CD4-positive, alpha-beta T cell treated with Interleukin-12 subunit alpha and Interleukin-12 subunit beta, for 1 hour (primary cell): ENCODE results near the gene TPBGL.

Source experiments
- DNase-seq: peaks from one replicate; pipeline ENCODE4 v3.0.0-alpha.2; 2020

The TPBGL gene

GRCh38 chr11:75240311-75241035, at the start of gene TPBGL:
TSS of gene TPBGL (plus strand) at chr11:75240774. CDS start at chr11:75241050, 276 bp downstream.
- no peak for DNase-seq

- no peak for DNase-seq
These were observed 49.2 kb upstream of the TPBGL start for GRCh38 chr11:75191330-75191717.

GRCh38 chr11:75193271-75193670, 47.3 kb upstream of the TPBGL start:
- DNase-seq = no peak

- no peak for DNase-seq
These were observed 46.9 kb upstream of the TPBGL start for GRCh38 chr11:75193711-75194110.

- no peak for DNase-seq
These were observed 46.4 kb upstream of the TPBGL start for GRCh38 chr11:75194147-75194546.

GRCh38 chr11:75195167-75195962, 45.2 kb upstream of the TPBGL start:
- DNase-seq = no peak

- DNase-seq = no peak
These were observed 44.1 kb upstream of the TPBGL start for GRCh38 chr11:75196426-75196825.

- no peak for DNase-seq
These were observed 42.9 kb upstream of the TPBGL start for GRCh38 chr11:75197512-75198277.

- DNase-seq = no peak
These were observed 42.1 kb upstream of the TPBGL start for GRCh38 chr11:75198278-75198973.

GRCh38 chr11:75199412-75199955, 41.1 kb upstream of the TPBGL start:
- no peak for DNase-seq

- no peak for DNase-seq
These were observed 40.5 kb upstream of the TPBGL start for GRCh38 chr11:75200051-75200450.

- no peak for DNase-seq
These were observed 40.0 kb upstream of the TPBGL start for GRCh38 chr11:75200531-75200930.

- no peak for DNase-seq
These were observed 38.8 kb upstream of the TPBGL start for GRCh38 chr11:75201771-75202170.

- DNase-seq = no peak
These were observed 38.4 kb upstream of the TPBGL start for GRCh38 chr11:75202195-75202594.

- DNase-seq = no peak
These were observed 37.4 kb upstream of the TPBGL start for GRCh38 chr11:75203138-75203537.

- no peak for DNase-seq
These were observed 36.9 kb upstream of the TPBGL start for GRCh38 chr11:75203641-75204011.

- DNase-seq = no peak
These were observed 36.4 kb upstream of the TPBGL start for GRCh38 chr11:75204012-75204674.

GRCh38 chr11:75204685-75205563, 35.6 kb upstream of the TPBGL start:
- DNase-seq = peak; percentile 77

GRCh38 chr11:75205564-75206020, 35.0 kb upstream of the TPBGL start:
- no peak for DNase-seq

GRCh38 chr11:75208446-75208845, 32.1 kb upstream of the TPBGL start:
- DNase-seq = no peak

- DNase-seq = no peak
These were observed 28.2 kb upstream of the TPBGL start for GRCh38 chr11:75212411-75212810.
